ENCODE results near the gene LDLR. TPM values are rescaled to one million over a fixed set of nuclear protein-coding genes. Genes with fewer than 3 reads are reported as not detected.

LDLR gene
- total and polyA plus RNA-seq, 7 donors = 7.1 to 139 (median 20.6) TPM

- TF ChIP-seq POLR2A (IDR thresholded peaks at IDR 0.05) (no peak), EP300 (IDR thresholded peaks at IDR 0.05) (no peak), POLR2AphosphoS5 (IDR thresholded peaks at IDR 0.05) (no peak), CTCF (IDR thresholded peaks at IDR 0.05) (no peak)
- no peak for DNase-seq
- no peak overlapping the region for H3K4me3 ChIP-seq
- H3K36me3 ChIP-seq = no peaks in the 10 kb centered on the region
- WGBS, 2 donors = 89 to 92% methylated on average over 9 of the region's 9 CpGs
- H3K4me1 ChIP-seq = peaks cover 0 to 73% (median 64%) of the 10 kb centered on the region in 4 donors
- intact Hi-C loops (cut with DNase I) = no loop called here
- H3K9me3 ChIP-seq = no peaks in the 10 kb centered on the region
- peak overlapping the region; percentile 92 to 99 (median 95) for H3K27ac ChIP-seq
- H3K27me3 ChIP-seq = no peaks in the 10 kb centered on the region
Measured at GRCh38 chr19:11140896-11141295, 51.6 kb downstream of the LDLR start.

- Histone ChIP-seq H3K27me3 (no peaks in the 10 kb centered on the region), H3K36me3 (no peaks in the 10 kb centered on the region), H3K27ac (peak overlapping the region; percentile 92 to 99 (median 95)), H3K4me3 (peak overlapping the region in 2 of 4 donors; percentile 30 to 33), H3K9me3 (no peaks in the 10 kb centered on the region), H3K4me1 (peaks cover 0 to 72% (median 64%) of the 10 kb centered on the region in 4 donors)
- TF ChIP-seq EP300 (IDR thresholded peaks at IDR 0.05) (no peak), CTCF (IDR thresholded peaks at IDR 0.05) (no peak), POLR2AphosphoS5 (IDR thresholded peaks at IDR 0.05) (no peak), POLR2A (IDR thresholded peaks at IDR 0.05) (no peak)
- no peak for DNase-seq
- intact Hi-C loops (cut with DNase I) = loop anchor here (2.0 kb wide), 1 partner anchor 23 kb away; no protein-coding TSS in a partner anchor
- 73 to 76% methylated on average over 9 of the region's 9 CpGs for WGBS, 2 donors
Measured at GRCh38 chr19:11141937-11142527, 52.8 kb downstream of the LDLR start.

- peak overlapping the region in 3 of 4 donors; percentile 7 to 33 (median 30) for H3K4me3 ChIP-seq
- TF ChIP-seq CTCF (IDR thresholded peaks at IDR 0.05) (no peak), POLR2AphosphoS5 (IDR thresholded peaks at IDR 0.05) (peak in 3 of 4 donors; percentile 59 to 75 (median 62)), EP300 (IDR thresholded peaks at IDR 0.05) (peak in 1 of 4 donors; percentile 46)
- H3K27ac ChIP-seq = peak overlapping the region; percentile 92 to 99 (median 95)
- no peaks in the 10 kb centered on the region for H3K36me3 ChIP-seq
- no peaks in the 10 kb centered on the region for H3K9me3 ChIP-seq
- WGBS, 2 donors = 31 to 33% methylated on average over 22 of the region's 22 CpGs
- intact Hi-C loops (cut with DNase I) = loop anchor here (2.0 kb wide), 1 partner anchor 22 kb away; no protein-coding TSS in a partner anchor
- peak; percentile 97 for DNase-seq
- H3K4me1 ChIP-seq = peaks cover 0 to 66% (median 59%) of the 10 kb centered on the region in 4 donors
- no peaks in the 10 kb centered on the region for H3K27me3 ChIP-seq
Measured at GRCh38 chr19:11142528-11143171, 53.4 kb downstream of the LDLR start.

DNA sequence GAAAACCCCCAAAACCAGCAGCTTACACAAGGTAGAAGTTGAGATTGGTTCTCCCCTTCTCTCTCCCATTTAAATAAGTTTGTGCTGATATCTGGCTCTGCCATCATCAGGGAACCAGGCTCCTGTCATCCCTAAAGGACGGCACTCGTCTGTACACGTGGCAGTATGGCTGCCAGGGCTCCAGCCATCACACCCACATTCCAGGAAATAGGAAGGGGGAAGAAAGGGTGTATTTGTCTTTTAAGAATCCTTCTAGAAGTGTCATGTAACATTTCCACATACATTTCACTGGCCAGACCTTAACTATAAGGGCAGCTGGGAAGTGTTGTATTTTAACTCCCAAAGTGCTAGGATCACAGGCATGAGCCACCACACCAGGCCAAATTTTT is 56.3 kb downstream of the LDLR start:
- no peaks in the 10 kb centered on the region for H3K36me3 ChIP-seq
- no peaks in the 10 kb centered on the region for H3K9me3 ChIP-seq
- no peak overlapping the region for H3K4me3 ChIP-seq
- H3K4me1 ChIP-seq = peaks cover 0 to 39% (median 30%) of the 10 kb centered on the region in 4 donors
- WGBS, 2 donors = 97 to 98% methylated on average over 3 of the region's 3 CpGs
- no peaks in the 10 kb centered on the region for H3K27me3 ChIP-seq
- H3K27ac ChIP-seq = peak overlapping the region in 3 of 4 donors; percentile 18 to 99 (median 97)
- intact Hi-C loops (cut with DNase I) = no loop called here
- no peak for DNase-seq
- TF ChIP-seq POLR2AphosphoS5 (IDR thresholded peaks at IDR 0.05) = no peak
- no peak for TF ChIP-seq CTCF (IDR thresholded peaks at IDR 0.05)
- TF ChIP-seq POLR2A (IDR thresholded peaks at IDR 0.05) = no peak
- TF ChIP-seq EP300 (IDR thresholded peaks at IDR 0.05) = no peak

Measured in sigmoid colon (tissue), 7 donors.